ENCODE results near the gene IL32. TPM values are rescaled to one million over a fixed set of nuclear protein-coding genes. Genes with fewer than 3 reads are reported as not detected.

IL32 gene
- polyA plus RNA-seq, 4 donors: 28.2 to 40.2 (median 32.9) TPM

DNA sequence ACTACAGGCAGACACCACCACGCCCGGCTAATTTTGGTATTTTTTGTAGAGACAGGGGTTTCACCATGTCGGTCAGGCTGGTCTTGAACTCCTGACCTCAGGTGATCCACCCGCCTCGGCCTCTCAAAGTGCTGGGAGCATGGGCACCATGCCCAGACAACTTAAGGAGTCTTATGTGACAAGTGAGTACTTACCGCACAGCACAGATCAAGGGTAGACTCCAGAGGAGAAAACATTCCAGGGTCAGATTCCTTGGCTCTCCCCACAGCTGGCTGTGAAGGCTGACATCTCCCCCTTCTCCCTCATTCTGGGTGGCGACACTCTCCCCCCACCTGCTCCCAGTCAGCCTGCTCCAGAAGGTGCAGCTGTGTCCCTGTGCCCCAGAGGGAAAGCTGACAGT lies 23.0 kb downstream of the IL32 start:
- no peak for DNase-seq (ENCODE audit: low read depth in 4 of 4, low spot score in 2 of 4)

DNA sequence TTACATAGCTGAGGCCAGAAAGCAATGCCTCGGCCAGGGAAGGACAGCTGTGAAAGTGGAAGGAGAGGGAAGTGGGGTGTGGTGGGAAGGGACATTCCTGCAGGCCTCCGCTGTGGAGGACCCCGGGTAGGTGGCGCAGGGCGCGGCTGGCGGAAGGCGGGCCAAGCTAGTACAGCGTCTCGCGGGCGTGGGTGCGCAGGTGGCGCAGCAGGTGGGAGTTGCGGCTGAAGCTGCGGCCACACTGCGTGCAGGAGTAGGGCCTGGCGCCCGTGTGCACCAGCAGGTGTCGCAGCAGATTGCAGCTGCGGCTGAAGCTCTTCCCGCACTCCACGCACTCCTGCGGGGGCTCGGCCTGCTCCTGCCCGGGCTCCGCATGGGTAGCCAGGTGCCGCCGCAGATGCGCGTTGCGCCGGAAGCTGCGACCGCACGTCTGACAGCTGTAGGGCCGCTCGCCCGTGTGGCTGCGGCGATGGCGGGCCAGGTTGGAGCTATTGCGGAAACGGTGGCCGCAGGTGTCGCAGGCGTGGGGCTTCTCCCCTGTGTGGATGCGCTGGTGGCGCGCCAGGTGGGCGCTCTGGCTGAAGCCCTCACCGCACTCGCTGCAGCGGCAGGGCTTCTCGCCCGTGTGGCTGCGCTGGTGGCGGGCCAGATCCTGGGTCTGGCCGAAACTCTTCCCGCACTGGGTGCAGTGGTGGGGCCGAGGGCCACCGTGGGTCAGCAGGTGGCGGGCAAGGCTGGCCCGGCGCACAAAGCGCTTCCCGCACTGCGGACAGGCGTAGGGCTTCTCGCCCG lies 23.7 kb downstream of the IL32 start:
- no peak for DNase-seq (ENCODE audit: low read depth in 4 of 4, low spot score in 2 of 4)

DNA sequence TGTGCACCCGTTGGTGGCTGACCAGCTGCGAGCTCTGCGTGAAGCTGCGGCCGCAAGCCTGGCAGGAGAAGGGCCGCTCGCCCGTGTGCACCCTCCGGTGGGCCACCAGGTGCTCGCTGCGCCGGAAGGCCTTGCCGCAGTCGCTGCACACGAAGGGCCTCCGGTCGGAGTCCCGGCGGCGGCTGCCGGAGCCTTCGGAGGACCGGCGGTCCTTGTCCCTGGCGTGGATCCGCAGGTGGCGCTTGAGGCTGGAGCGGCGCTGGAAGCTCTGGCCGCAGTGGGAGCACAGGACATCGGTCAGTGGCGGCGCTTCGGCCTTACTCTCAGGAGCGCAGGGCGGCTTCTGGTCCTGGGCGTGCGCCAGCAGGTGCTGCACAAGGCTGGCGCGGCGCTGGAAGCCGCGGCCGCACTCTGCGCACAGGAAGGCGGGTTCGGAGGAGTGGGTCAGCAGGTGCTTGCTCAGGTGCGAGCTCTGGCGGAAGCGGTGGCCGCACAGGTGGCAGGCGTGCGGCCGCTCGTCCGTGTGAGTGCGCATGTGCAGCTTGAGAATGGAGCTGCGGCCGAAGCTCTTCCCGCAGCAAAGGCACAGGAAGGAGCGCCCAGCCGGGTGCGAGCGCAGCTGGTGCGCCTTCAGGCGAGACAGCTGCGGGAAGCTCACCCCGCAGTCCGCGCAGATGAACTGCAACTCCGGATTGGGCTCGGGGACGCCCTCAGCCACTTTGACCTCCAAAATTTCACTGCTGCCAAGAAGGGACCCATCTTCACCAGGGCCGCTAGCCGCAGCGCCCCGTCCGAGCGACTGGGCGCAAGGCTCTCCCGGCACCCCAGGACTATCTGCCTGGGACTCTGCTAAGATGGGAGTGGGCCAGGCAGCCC lies 24.5 kb downstream of the IL32 start:
- DNase-seq (ENCODE audit: low read depth in 4 of 4, low spot score in 2 of 4): no peak

DNA sequence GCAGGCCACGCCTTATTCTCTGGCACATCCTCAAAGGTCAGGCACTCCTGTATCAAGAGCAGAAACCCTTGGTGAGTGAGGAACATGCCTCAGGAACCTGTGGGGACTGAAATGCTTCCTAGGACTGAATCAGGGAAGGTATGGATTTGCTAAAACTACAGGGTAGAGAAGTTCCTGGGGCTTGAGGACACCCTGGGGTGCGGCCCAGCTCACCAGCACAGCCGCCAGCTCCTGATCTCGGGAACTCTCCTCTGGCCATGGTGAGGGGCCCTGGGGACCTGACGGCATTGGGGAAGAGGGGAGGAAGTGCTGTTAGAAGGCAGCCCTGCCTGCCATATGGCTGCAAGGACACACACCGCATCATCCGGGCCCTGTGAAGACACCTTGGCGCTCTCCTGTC lies 26.1 kb downstream of the IL32 start:
- no peak for DNase-seq (ENCODE audit: low read depth in 4 of 4, low spot score in 2 of 4)

DNA sequence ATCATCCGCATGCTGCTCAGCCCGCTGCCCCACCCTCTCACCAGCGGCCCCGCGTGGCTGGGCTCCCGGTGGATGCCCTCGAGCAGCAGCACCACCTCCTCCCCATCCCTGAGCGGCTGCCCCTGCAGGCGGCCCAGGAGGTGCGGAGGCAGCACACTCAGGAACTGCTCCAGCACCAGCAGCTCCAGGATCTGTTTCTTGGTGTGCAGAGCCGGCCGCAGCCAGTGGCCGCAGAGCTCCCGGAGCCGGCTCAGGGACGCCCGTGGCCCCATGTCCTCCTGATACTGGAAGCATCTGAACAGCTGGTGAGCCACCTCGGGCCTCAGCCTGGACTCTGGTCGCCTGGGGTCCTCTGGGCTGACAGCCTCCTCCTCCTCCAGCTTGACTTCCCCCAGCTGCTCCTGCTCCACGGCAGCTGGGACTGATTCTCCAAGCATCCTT lies 27.1 kb downstream of the IL32 start:
- no peak for DNase-seq (ENCODE audit: low read depth in 4 of 4, low spot score in 2 of 4)

DNA sequence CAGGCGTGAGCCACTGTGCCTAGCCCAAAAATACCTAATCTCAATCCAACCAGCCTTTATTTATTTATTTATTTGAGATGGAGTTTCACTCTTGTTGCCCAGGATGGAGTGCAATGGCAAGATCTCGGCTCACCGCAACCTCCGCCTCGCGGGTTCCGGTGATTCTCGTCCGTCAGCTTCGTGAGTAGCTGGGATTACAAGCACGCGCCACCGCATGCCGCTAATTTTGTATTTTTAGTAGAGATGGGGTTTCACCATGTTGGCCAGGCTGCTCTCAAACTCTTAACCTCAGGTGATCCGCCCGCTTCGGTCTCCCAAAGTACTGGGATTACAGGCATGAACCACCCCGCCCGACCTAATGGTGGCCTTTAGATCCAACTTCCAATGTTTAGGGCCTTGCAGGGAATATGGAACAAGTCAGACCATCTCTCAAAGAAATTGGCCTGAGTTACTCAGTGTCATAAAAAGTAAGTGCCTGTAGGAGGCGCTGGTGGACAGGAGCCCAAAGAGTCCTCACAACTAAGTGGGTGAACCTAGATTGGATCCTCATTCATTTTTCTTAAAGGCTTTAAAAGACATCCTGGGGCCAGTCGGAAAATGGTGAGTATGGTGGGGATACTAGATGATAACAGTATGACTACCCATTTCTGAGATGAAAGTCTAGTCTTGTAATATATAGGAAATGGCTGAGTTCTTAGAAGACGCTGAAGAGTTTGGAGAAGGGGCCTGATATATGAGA lies 29.0 kb downstream of the IL32 start:
- DNase-seq (ENCODE audit: low read depth in 4 of 4, low spot score in 2 of 4): no peak

DNA sequence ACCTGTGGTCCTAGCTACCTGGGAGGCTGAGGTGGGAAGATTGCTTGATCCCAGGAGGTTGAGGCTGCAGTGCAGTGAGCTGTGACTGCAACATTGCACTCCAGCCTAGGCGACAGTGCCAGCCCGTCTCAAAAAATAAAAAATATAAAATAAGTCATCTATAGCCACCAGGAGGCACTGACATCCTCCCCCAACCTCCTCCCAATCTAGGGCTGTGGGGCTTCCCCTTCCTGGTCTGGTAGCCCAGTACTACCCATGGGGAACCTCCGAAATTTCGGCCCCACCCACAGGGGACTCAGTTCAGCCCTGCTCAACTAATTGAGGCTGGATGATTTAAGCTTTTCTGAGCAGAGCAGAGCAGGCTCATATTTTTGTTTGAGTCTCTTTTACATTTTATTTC lies 30.4 kb downstream of the IL32 start:
- DNase-seq (ENCODE audit: low read depth in 4 of 4, low spot score in 2 of 4): no peak

DNA sequence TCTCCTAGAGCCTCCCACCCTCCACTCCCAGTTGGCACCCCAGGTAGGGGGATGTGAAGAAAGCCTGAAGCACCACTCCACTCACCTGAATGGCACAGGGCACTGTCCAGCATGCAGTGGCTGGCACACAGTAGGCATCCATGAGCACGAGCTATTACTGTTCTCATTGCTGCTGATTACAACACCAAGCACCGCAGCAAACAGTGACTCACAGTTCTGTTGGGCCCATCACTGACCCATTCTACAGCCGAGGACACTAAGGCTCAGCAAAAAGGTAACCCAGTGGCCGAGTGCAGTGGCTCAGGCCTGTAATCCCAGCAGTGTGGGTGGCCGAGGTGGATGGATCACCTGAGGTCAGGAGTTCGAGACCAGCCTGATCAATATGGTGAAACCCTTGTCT lies 30.9 kb downstream of the IL32 start:
- no peak for DNase-seq (ENCODE audit: low read depth in 4 of 4, low spot score in 2 of 4)

DNA sequence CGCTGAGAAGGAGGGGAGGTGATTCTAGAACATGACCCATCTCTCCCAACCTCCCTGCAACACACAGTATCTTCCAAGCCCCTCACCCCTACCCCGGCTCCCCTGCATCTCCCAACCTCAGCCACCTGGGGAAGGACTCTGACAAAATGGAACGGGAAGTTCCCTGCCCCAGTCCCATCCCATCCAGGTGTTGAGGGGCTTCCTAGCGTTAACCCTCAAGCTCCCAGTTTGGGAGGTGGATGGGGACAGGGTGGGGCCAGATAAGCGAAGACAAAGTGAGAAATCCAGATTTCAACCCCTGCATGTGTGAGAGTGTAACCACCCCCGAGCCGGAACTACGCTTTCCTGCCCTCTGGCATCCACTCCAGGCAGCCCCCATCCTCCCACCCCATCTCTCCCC lies 31.8 kb downstream of the IL32 start:
- DNase-seq (ENCODE audit: low read depth in 4 of 4, low spot score in 2 of 4): no peak

DNA sequence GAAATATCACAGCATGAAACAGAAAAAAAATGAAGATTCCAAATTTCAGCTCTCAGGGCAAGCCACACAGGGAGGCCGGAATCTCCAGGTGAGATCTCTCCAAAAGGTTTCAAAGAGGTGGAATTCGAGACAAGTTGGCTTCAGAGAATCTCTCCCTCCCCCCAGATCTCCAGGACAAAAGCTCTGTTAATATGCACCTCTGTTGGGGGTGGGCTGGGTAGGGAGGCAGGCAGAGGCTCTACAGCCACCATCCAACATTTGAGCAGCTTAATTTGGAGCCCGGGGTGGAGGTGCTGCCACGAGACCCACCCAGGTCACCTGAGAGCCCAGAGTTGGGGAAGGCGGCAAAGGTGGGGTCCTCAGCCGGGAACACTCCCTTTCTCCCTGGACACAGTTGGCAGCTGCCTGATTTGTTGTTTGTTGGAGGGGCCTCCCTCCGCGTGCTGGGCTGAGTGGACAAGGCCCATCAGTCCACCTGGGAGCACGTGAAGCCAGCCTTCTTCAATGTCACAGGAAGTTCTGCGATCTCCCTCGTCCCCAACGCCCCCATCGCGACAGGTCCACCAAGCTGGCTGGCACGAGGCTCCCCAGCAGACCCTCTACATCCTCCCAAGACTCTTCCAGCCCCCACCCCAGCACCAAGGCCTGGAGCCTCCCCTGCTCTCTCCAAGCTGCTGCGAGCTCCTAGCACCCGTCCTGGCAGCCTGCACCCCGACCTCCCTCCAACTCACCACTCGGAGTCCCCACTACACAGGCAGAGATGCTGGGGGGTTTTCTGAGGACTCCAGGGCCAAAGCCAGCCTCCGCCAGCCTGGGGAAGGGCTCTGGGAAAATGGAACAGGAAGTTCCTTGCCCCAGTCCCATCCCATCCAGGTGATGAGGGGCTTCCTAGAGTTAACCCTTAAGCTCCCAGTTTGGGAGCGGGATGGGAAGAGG lies 33.3 kb downstream of the IL32 start, which contains the start of gene ZSCAN10:
Gene ZSCAN10 (minus strand): TSS at position 836 of the 936 bp plus-strand sequence. CDS start 6,357 bp downstream, outside the sequence.
- DNase-seq (ENCODE audit: low read depth in 4 of 4, low spot score in 2 of 4): no peak

DNA sequence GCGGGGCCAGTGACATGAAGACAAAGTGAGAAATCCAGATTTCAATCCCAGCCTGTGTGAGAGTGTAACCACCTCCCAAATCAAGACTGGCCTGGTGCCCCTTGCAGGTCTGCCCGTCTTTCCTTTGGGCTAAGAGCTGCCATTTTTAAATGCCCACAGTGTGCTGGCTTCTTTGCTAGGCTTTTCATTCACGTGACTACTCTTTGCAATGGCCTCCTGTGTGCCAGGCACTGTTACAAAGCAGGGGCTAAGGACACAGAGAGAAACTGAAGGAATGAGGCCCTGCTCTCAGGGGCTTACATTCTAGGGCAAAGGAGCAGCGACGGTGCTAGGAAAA lies 33.9 kb downstream of the IL32 start:
- no peak for DNase-seq (ENCODE audit: low read depth in 4 of 4, low spot score in 2 of 4)

DNA sequence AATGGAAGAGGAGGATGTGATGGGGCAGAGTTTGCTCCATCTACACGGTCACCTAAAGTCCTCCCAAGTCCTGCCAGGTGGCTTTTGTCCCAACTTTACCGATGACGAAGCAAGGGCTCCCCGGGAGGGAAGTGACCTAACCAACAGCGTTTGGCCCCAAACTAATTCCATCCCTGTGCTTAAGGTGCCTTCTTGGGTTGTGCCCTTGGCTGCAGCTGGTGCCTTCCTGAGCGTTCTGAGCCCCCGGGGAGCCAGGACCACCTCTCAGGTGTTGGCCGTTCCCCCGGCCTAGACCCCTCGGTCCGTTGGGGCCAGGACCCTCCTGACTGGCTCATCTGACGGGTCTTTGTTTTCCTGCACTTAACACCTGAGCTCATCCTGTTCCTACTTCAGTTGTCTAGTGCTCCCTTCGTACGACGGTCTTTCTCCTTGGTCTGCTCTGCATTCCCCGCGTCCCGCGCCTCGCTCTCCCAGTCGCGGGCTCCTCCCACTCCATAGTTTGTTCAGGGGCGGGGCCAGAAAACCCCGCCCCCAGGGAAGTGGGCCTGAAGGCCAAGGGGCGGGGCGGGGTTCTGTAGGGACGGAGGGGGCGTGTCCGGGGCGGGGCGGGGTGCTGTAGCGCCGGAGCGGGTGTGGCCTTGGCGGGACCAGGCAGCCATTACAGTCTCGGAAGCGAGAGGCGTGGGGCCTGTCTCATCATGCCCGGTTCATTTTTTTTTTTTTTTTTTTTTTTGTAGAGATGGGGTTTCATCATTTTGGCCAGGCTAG lies 34.5 kb downstream of the IL32 start:
- DNase-seq (ENCODE audit: low read depth in 4 of 4, low spot score in 2 of 4): peak in 1 of 4 donors; percentile 83

DNA sequence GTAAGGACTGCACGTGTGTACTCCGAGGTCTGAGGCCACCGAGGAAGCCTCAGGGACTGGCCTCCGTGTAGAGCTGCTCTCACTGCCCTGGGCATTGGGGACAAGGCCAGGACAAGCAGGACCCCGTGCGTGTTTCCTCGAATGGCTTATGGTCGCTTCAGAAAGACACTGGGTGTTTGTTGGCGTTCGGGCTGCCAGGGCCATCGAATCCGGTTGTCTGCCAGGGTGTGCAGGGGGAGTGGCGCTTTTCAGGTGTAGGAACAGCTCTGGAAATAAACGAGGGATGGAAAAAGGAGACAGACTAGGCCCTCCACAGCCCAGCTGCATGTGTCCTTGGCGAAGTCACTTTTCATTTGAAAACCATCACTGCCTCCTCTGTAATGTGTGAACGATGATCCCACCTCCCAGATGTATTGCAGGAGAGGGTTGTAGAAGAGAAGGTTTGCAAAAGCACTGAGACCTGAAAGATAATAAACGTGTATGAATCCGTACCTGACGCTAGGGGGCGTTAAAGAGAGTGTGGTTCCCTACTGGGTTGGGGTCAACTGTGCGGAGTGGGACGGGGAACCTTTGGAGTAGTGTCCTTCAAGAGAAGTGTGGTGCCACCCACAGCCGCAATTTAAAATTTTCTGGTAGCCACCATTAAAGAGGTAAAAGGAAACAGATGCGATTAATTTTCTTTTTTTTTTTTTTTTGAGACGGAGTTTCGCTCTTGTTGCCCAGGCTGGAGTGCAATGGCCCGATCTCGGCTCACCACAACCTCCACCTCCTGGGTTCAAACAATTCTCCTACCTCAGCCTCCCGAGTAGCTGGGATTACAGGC lies 35.8 kb downstream of the IL32 start:
- DNase-seq (ENCODE audit: low read depth in 4 of 4, low spot score in 2 of 4): no peak

DNA sequence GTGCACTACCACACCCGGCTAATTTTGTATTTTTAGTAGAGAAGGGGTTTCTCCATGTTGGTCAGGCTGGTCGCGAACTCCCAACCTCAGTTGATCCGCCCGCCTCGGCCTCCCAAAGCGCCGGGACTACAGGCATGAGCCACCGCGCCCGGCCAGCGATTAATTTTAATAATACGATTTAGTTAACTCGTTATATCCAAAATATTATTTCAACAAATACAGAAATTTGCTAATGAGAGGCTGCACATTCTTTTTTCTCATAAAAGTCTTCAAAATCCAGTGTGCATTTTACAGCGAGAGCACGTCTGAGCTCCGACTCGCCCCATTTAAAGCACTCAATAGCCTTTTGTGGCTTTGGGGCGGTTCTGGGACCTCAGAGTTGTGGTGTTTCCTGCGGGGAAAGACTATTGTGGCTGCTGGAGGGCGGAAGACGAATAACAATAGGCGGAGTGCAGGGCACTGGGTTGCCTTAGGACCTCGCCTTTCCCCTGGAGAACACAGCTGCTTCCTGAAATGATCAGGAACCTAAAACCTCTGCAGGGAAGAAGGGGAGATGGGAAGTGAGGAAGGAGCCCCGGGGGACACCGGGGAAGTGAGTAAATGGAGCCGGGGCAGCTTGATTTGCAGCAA lies 36.5 kb downstream of the IL32 start:
- no peak for DNase-seq (ENCODE audit: low read depth in 4 of 4, low spot score in 2 of 4)

DNA sequence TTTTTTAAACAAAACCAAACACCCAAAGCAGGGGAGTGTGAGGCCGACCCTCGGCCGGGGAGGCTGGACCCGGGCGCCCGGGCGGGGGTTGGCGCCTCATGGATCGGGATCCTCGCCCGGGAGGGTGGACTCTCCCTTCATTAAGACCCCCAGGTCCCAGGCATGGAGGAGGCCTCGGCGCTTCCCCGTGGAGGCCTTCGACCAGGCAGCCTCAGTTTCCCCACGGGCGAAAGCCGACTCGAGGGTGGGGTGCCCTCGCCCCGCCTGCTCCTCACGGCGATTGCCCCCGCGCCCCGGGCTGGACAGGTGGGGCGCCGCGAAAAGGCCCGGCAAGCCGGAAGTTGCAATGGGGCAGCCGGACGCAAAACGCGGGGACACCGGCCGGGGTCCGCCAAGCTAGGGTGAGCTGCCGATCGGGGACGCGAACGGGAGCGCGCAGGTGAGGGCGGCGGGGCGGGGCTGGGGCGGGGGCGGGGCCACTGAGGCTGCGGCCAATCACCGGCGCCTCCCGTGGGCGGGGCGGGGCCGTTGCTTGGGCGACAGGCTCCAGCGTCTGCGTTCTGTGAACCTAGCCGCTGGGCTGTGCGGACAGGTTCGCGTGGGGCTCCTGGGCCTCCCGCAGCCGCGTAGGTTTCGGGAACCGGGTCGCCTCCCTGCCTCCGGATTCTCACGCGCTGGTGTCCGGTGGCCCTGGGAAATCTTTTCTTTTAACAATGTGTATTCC lies 40.9 kb downstream of the IL32 start:
- peak in 2 of 4 donors; percentile 80 to 82 for DNase-seq (ENCODE audit: low read depth in 4 of 4, low spot score in 2 of 4)

DNA sequence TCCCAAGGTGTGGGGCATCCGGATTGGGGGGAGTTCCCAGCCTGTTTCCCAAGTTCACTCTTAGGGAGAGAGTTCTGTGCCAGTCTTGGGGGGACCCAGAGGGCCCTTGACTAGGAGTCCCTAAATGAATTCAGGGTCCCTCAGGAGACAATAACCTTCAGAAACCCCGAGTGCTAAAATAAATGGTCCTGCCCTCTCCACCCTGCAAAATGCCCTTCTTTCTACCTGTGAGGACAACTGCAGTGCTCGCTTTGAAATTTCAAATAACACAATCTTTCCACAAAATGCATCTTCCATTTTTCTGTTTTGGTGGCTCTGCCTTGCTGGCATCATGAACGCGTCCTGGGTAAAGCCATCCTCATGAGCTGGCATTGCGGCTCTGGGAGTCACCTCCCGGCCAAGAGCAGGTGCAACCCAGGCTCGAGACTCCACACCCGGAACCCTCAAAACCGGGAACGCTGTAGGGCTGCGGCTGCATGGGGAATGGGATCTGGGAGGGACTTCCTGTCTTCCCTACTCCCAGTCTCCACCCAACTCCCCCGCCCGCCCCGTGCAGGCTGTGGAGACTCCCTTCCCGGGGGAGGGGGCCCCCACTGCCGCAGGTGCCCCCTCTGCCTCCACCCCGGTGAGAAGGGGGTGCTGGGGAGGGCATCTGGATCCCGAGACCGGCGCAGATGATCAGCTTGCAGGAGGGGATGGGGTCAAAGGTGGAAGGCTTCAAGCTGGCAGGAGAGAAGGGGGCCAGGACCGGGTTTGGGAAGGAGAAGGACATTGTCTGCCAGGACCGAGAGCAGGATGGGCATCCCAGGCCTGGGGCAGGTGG lies 46.8 kb downstream of the IL32 start, which contains the start of gene ZNF205:
Gene ZNF205 (plus strand): TSS at position 529 of the 823 bp plus-strand sequence. CDS start 845 bp downstream, outside the sequence.
- DNase-seq (ENCODE audit: low read depth in 4 of 4, low spot score in 2 of 4): peak in 1 of 4 donors; percentile 71
